GM19239 (cell line): ENCODE measurements around the gene GRIP1.

Experiments used
- DNase-seq: peaks from one replicate; pipeline ENCODE4 v3.0.0; 2011; ENCODE audit warnings: low spot score; ENCODE audit not compliant: insufficient read length
- FAIRE-seq: peaks from 2 replicates; lab custom pipeline; 2011; peaks lifted over from hg19 to GRCh38; lab: Jason Lieb, UNC

Gene GRIP1

GRCh38 chr12:66409195-66409871, 269.5 kb downstream of the GRIP1 start:
- FAIRE-seq (no peak), DNase-seq (no peak)

GRCh38 chr12:66405395-66405794, 273.5 kb downstream of the GRIP1 start:
- FAIRE-seq (no peak), DNase-seq (no peak)

GRCh38 chr12:66403746-66404145, 275.1 kb downstream of the GRIP1 start:
- no peak for DNase-seq
- FAIRE-seq = no peak

- FAIRE-seq = no peak
Observed at GRCh38 chr12:66399911-66400306, 279.0 kb downstream of the GRIP1 start.

GRCh38 chr12:66398931-66399910, 279.7 kb downstream of the GRIP1 start:
- DNase-seq (no peak), FAIRE-seq (no peak)

More at GRCh38 chr12:66399911-66400306, 279.0 kb downstream of the GRIP1 start:
- DNase-seq = no peak

GRCh38 chr12:66397574-66398290, 281.1 kb downstream of the GRIP1 start:
- no peak for DNase-seq
- FAIRE-seq = no peak

GRCh38 chr12:66393890-66394289, 285.0 kb downstream of the GRIP1 start:
- DNase-seq = no peak
- FAIRE-seq = no peak

- FAIRE-seq (no peak), DNase-seq (no peak)
Observed at GRCh38 chr12:66392266-66392915, 286.5 kb downstream of the GRIP1 start.

- FAIRE-seq = no peak
- no peak for DNase-seq
Observed at GRCh38 chr12:66388517-66388916, 290.4 kb downstream of the GRIP1 start.

GRCh38 chr12:66387117-66387516, 291.8 kb downstream of the GRIP1 start:
- DNase-seq (no peak), FAIRE-seq (no peak)

- DNase-seq (no peak), FAIRE-seq (no peak)
Observed at GRCh38 chr12:66380769-66381535, 297.9 kb downstream of the GRIP1 start.

- FAIRE-seq (no peak), DNase-seq (no peak)
Observed at GRCh38 chr12:66379616-66380015, 299.3 kb downstream of the GRIP1 start.

- FAIRE-seq (no peak), DNase-seq (no peak)
Observed at GRCh38 chr12:66375560-66375959, 303.3 kb downstream of the GRIP1 start.

GRCh38 chr12:66371982-66372381, 306.9 kb downstream of the GRIP1 start:
- FAIRE-seq = no peak

GRCh38 chr12:66367015-66367667, 311.7 kb downstream of the GRIP1 start:
- FAIRE-seq = no peak
- DNase-seq = no peak

More at GRCh38 chr12:66371982-66372381, 306.9 kb downstream of the GRIP1 start:
- no peak for DNase-seq

GRCh38 chr12:66365718-66366490, 313.0 kb downstream of the GRIP1 start:
- FAIRE-seq (no peak), DNase-seq (no peak)

GRCh38 chr12:66361703-66362102, 317.2 kb downstream of the GRIP1 start:
- DNase-seq (no peak), FAIRE-seq (no peak)

- no peak for DNase-seq
- no peak for FAIRE-seq
Observed at GRCh38 chr12:66359300-66359699, 319.6 kb downstream of the GRIP1 start.
